GM12878 (cell line): ENCODE measurements around the gene KCNIP3. TPM values are rescaled to one million over a fixed set of nuclear protein-coding genes. Genes with fewer than 3 reads are reported as not detected.

Experiments used
- ATAC-seq: fragments of 200-7000 bp; cut with Tn5 transposase; 3 replicates; pipeline ENCODE4 v1.9.1; 2020; ENCODE audit warnings: mild to moderate bottlenecking, moderate library complexity
- BruUV-seq: library from RNA; stranded (reverse); fragments of 400-500 nt; replicated peaks from 2 replicates; lab custom pipeline; 2021; lab: Mats Ljungman, UMichigan
- CTCF ChIA-PET: fragments of 300-600 bp; sonication (Branson Sonifier 250); formaldehyde crosslinking; extraction: SDS; loops from one replicate; lab custom pipeline; 2021; ENCODE audit warnings: inconsistent platforms; lab: Yijun Ruan, JAX
- POLR2A ChIA-PET: fragments of 350-600 bp; formaldehyde crosslinking; extraction: SDS; loops from one replicate; lab custom pipeline; 2021; ENCODE audit warnings: inconsistent platforms; lab: Charles Lee
- RAD21 ChIA-PET: fragments of 300-600 bp; sonication (Branson Sonifier 250); formaldehyde crosslinking; loops from one replicate; lab custom pipeline; 2023; ENCODE audit warnings: antibody characterized with exemption; ENCODE audit not compliant: unreplicated experiment; lab: Charles Lee
- SMC1A ChIA-PET: fragments of 300-600 bp; sonication (Branson Sonifier 250); formaldehyde crosslinking; loops from one replicate; lab custom pipeline; 2023; ENCODE audit not compliant: unreplicated experiment, uncharacterized antibody; lab: Charles Lee
- DNase-seq: peaks from one replicate; pipeline ENCODE4 v3.0.0-alpha.2; 2011; ENCODE audit warnings: low read depth, low spot score
- FAIRE-seq: peaks from 3 replicates; lab custom pipeline; 2011; peaks lifted over from hg19 to GRCh38; lab: Jason Lieb, UNC
- H2AFZ ChIP-seq: 2 replicates; pipeline ENCODE4 v1.6.0; 2011; ENCODE audit warnings: low read depth, low read length, control low read depth; ENCODE audit not compliant: control insufficient read depth
- H3K27ac ChIP-seq: 2 replicates; pipeline ENCODE4 v1.5.1; 2011; ENCODE audit warnings: control low read depth; ENCODE audit not compliant: control insufficient read depth, insufficient read depth
- H3K27me3 ChIP-seq, 2 experiments: replicated peaks in 1 of 2; 2 replicates each; pipeline versions ENCODE4 v1.6.0 to v1.6.1; 2011; ENCODE audit warnings: low read length in 1 of 2; ENCODE audit not compliant: control insufficient read depth in 2 of 2, insufficient read depth in 2 of 2
- H3K36me3 ChIP-seq, 2 experiments: 2 replicates each; pipeline ENCODE4 v1.5.1; 2011; ENCODE audit warnings: low read length in 1 of 2; ENCODE audit not compliant: control insufficient read depth in 2 of 2, insufficient read depth in 2 of 2
- H3K4me1 ChIP-seq: 2 replicates; pipeline ENCODE4 v1.6.1; 2011; ENCODE audit warnings: mild to moderate bottlenecking, low read length, moderate library complexity, mixed read lengths; ENCODE audit not compliant: control insufficient read depth, insufficient read depth
- H3K4me2 ChIP-seq: 2 replicates; pipeline ENCODE4 v1.6.0; 2011; ENCODE audit warnings: control low read depth; ENCODE audit not compliant: control insufficient read depth, insufficient read depth
- H3K4me3 ChIP-seq: fragments of 200-600 bp; sonication (generic); 2 replicates; pipeline ENCODE4 v1.5.1; 2016
- H3K79me2 ChIP-seq: 2 replicates; pipeline ENCODE4 v1.6.0; 2011; ENCODE audit warnings: low read length; ENCODE audit not compliant: control insufficient read depth, insufficient read depth
- H3K9ac ChIP-seq: 2 replicates; pipeline ENCODE4 v1.8.0; 2011; ENCODE audit warnings: low read length, control low read depth, mixed read lengths; ENCODE audit not compliant: control insufficient read depth, insufficient read depth
- H3K9me3 ChIP-seq: replicated peaks from 3 replicates; pipeline ENCODE4 v1.5.1; 2011; ENCODE audit warnings: mild to moderate bottlenecking, low read length; ENCODE audit not compliant: control insufficient read depth, insufficient read depth
- H4K20me1 ChIP-seq: 2 replicates; pipeline ENCODE4 v1.6.0; 2011; ENCODE audit not compliant: control insufficient read depth, insufficient read depth
- ASH2L ChIP-seq: fragments of 300-600, 200-600 bp; sonication (generic); IDR thresholded peaks from 2 replicates; pipeline ENCODE4 v1.6.1; 2017; ENCODE audit warnings: low read depth, mild to moderate bottlenecking, borderline replicate concordance
- ATF3 ChIP-seq: IDR thresholded peaks from 2 replicates; pipeline ENCODE4 v1.6.1; 2011; ENCODE audit warnings: low read depth, mild to moderate bottlenecking, low read length, moderate library complexity, borderline replicate concordance; ENCODE audit errors: extremely low read depth
- BCLAF1 ChIP-seq: fragments of 450-650 bp; IDR thresholded peaks from 2 replicates; pipeline ENCODE4 v1.6.1; 2017; ENCODE audit warnings: antibody characterized with exemption, mild to moderate bottlenecking, moderate library complexity
- CBFB ChIP-seq: IDR thresholded peaks from 2 replicates; pipeline ENCODE4 v1.6.1; 2016; ENCODE audit warnings: antibody characterized with exemption, low read depth
- E2F4 ChIP-seq: IDR thresholded peaks from 2 replicates; pipeline ENCODE4 v1.6.1; 2012; ENCODE audit warnings: low read depth, low read length, improper control_type of control experiment
- EGR1 ChIP-seq, 2 experiments: IDR thresholded peaks; 1 replicate in 1 of 2; 2 replicates in 1 of 2; pipeline ENCODE4 v1.6.1; 2011 to 2012; ENCODE audit warnings: low read depth in 2 of 2, low read length in 2 of 2, borderline replicate concordance in 1 of 2, mild to moderate bottlenecking in 1 of 2, moderate library complexity in 1 of 2
- HCFC1 ChIP-seq: fragments of 150-350 bp; IDR thresholded peaks from 2 replicates; pipeline ENCODE4 v1.6.1; 2014; ENCODE audit warnings: low read length
- IKZF2 ChIP-seq, 2 experiments: fragments of 450-650 bp; IDR thresholded peaks; 2 replicates each; pipeline ENCODE4 v1.6.1; 2017; ENCODE audit warnings: mild to moderate bottlenecking in 2 of 2, moderate library complexity in 2 of 2
- IRF5 ChIP-seq: fragments of 450-650 bp; IDR thresholded peaks from 2 replicates; pipeline ENCODE4 v1.6.1; 2017; ENCODE audit warnings: borderline replicate concordance
- KDM1A ChIP-seq: fragments of 200-600 bp; sonication (generic); IDR thresholded peaks from 2 replicates; pipeline ENCODE4 v1.6.1; 2016; ENCODE audit warnings: borderline replicate concordance
- PAX5 ChIP-seq: IDR thresholded peaks from 2 replicates; pipeline ENCODE4 v1.6.1; 2011; ENCODE audit warnings: low read depth, low read length, borderline replicate concordance
- RELA ChIP-seq: fragments of 450-650 bp; IDR thresholded peaks from 2 replicates; pipeline ENCODE4 v1.8.0; 2014; ENCODE audit warnings: borderline replicate concordance; ENCODE audit not compliant: partially characterized antibody
- RELB ChIP-seq: fragments of 450-650 bp; IDR thresholded peaks from 2 replicates; pipeline ENCODE4 v1.6.1; 2017; ENCODE audit warnings: low read depth, mild to moderate bottlenecking, moderate library complexity
- SP1 ChIP-seq: IDR thresholded peaks from one replicate; pipeline ENCODE4 v1.6.1; 2011; ENCODE audit warnings: low read depth, low read length
- SPI1 ChIP-seq: IDR thresholded peaks from 2 replicates; pipeline ENCODE4 v1.6.1; 2011; ENCODE audit warnings: low read depth, mild to moderate bottlenecking, low read length, moderate library complexity, borderline replicate concordance; ENCODE audit not compliant: insufficient read depth
- STAT3 ChIP-seq: IDR thresholded peaks from 2 replicates; pipeline ENCODE4 v1.6.1; 2011; ENCODE audit warnings: low read depth, low read length, improper control_type of control experiment
- YY1 ChIP-seq: IDR thresholded peaks from 2 replicates; pipeline ENCODE4 v1.6.1; 2011; ENCODE audit warnings: low read depth, mild to moderate bottlenecking, low read length
- WGBS: methylation state at CpG from one replicate; pipeline ENCODE4 v1.1.6; 2016; ENCODE audit warnings: low lambda C conversion rate; ENCODE audit not compliant: insufficient replicate concordance, insufficient coverage; ENCODE audit errors: missing lambda C conversion rate; 5-methylcytosine and 5-hydroxymethylcytosine counted together
- in situ Hi-C: fragments of 300-500 bp; cut with MboI; formaldehyde crosslinking; loops from 9 replicates; pipeline ENCODE4 v1.14.3; 2018; ENCODE audit warnings: mixed read lengths
- intact Hi-C: fragments of 100-400 bp; cut with micrococcal nuclease; formaldehyde crosslinking; loops from one replicate; pipeline ENCODE4 v1.14.2; 2022; ENCODE audit not compliant: unreplicated experiment
- polyA plus RNA-seq, 11 experiments: library from polyadenylated mRNA; depleted of rRNA in 4 of 11; unstranded in 6 of 11; stranded (reverse) in 5 of 11; fragments of >200 nt; fragmentation: Nextera tagmentation in 4 of 11; fragmentation: Illumina TruSeq in 1 of 11; extraction: Ambion mirVana in 4 of 11; extraction: Trizol in 1 of 11; gene quantifications; 1 replicate in 1 of 11; 2 replicates in 10 of 11; pipeline versions ENCODE4 v1.2.1 to v1.2.3, GENCODE V29; 2011 to 2016; ENCODE audit warnings: inconsistent platforms in 2 of 11, missing spikeins in 2 of 11, low read depth in 1 of 11
- total RNA-seq, 4 experiments: library from RNA; depleted of rRNA in 3 of 4; stranded (reverse); fragments of >200 nt in 3 of 4; fragmentation: Illumina TruSeq in 1 of 4; extraction: Trizol in 1 of 4; gene quantifications; 2 replicates each; pipeline versions ENCODE4 v1.2.1 to v1.2.3, GENCODE V29; 2013 to 2021

KCNIP3 gene
- total and polyA plus RNA-seq, 10 of the 15 experiments (the other 5 are each of a cell fraction or from before 2014, with no cell fraction given): not detected

GRCh38 chr2:95306336-95306895 is 9.3 kb downstream of the KCNIP3 start:
- Histone ChIP-seq H3K4me3 (no peak overlapping the region), H4K20me1 (no peaks in the 10 kb centered on the region; the same call in 1 of the 2 replicates), H3K27ac (no peak overlapping the region), H3K9me3 (no peaks in the 10 kb centered on the region), H3K79me2 (no peaks in the 10 kb centered on the region), H3K4me1 (no peaks in the 10 kb centered on the region), H3K9ac (no peak overlapping the region), H3K4me2 (no peak overlapping the region), H3K36me3 (no peaks in the 10 kb centered on the region), H2AFZ (no peak overlapping the region), H3K27me3 (no peaks in the 10 kb centered on the region; a peak in 2 of 4 replicates)
- in situ Hi-C loops: no loop called here
- FAIRE-seq: no peak
- 50% methylated on average over 10 of the region's 10 CpGs for WGBS
- no peak for ATAC-seq
- ChIA-PET POLR2A (no interaction called here), RAD21 (no interaction called here), CTCF (no interaction called here), SMC1A (interaction anchor here (0.6 kb wide), 1 partner anchor 13 kb away, joined by 3 read pairs; no protein-coding TSS in a partner anchor)
- BruUV-seq: no TSS peak
- intact Hi-C loops: no loop called here
- no peak for DNase-seq
- TF ChIP-seq IRF5: no peak
- TF ChIP-seq YY1: no peak
- no peak for TF ChIP-seq IKZF2 (IDR thresholded peaks at IDR 0.05)
- TF ChIP-seq KDM1A: no peak
- no peak for TF ChIP-seq ATF3
- TF ChIP-seq SPI1: no peak
- no peak for TF ChIP-seq SP1
- no peak for TF ChIP-seq EGR1 (IDR thresholded peaks at IDR 0.05; ENCODE audit: borderline replicate concordance in 1 of 2, low read depth in 2 of 2, low read length in 2 of 2)
- TF ChIP-seq STAT3: no peak
- TF ChIP-seq PAX5: no peak
- no peak for TF ChIP-seq RELA
- TF ChIP-seq HCFC1: no peak
- no peak for TF ChIP-seq RELB
- no peak for TF ChIP-seq E2F4
- TF ChIP-seq CBFB: no peak
- no peak for TF ChIP-seq BCLAF1
- TF ChIP-seq ASH2L: no peak
